ENCODE results near the gene CSNK1G2.

DNA sequence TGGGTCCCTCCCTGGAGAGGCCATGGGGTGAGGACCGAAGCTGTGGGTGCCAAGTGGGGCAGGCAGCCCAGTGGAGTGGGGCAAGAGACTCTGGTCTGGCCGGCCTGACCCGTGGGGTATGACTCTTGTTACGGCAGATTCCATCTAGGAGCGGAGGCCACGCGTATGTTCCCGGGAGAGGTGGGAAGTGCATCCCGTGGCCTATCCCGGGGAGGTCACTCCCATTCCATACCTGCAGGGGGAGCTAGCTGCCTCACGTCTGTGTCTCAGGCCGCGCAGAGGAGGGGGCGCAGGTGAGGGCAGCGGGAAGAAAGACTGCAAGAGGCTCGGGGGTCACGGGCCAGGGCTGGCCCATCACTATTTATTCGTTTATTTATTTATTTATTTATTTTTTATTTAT, 4.9 kb downstream of the CSNK1G2 start:
- TF ChIP-seq, protein P1, sequence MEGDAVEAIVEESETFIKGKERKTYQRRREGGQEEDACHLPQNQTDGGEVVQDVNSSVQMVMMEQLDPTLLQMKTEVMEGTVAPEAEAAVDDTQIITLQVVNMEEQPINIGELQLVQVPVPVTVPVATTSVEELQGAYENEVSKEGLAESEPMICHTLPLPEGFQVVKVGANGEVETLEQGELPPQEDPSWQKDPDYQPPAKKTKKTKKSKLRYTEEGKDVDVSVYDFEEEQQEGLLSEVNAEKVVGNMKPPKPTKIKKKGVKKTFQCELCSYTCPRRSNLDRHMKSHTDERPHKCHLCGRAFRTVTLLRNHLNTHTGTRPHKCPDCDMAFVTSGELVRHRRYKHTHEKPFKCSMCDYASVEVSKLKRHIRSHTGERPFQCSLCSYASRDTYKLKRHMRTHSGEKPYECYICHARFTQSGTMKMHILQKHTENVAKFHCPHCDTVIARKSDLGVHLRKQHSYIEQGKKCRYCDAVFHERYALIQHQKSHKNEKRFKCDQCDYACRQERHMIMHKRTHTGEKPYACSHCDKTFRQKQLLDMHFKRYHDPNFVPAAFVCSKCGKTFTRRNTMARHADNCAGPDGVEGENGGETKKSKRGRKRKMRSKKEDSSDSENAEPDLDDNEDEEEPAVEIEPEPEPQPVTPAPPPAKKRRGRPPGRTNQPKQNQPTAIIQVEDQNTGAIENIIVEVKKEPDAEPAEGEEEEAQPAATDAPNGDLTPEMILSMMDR (IDR thresholded peaks at IDR 0.05): peak; percentile 29 to 65 (median 49)
- no peak for TF ChIP-seq POLR2A (IDR thresholded peaks at IDR 0.05)
